SH-SY5Y (cell line): ENCODE data around the gene ACOT7.

Source experiments
- GATA2 ChIP-seq: IDR thresholded peaks from 2 replicates; pipeline ENCODE4 v1.6.1; 2011; ENCODE audit warnings: mild to moderate bottlenecking, low read depth, low read length
- GATA3 ChIP-seq: IDR thresholded peaks from 2 replicates; pipeline ENCODE4 v1.6.1; 2011; ENCODE audit warnings: low read depth, mild to moderate bottlenecking, low read length, moderate library complexity

- TF ChIP-seq GATA2 (no peak), GATA3 (no peak)
These were observed 37.9 kb downstream of the ACOT7 start for GRCh38 chr1:6355621-6356020.
